HCT116 (cell line): ENCODE data around the gene SLC6A12. TPM values are rescaled to one million over a fixed set of nuclear protein-coding genes. Genes with fewer than 3 reads are reported as not detected.

Source experiments
- ATAC-seq: fragments of 200-7000 bp; cut with Tn5 transposase; 2 replicates; pipeline ENCODE4 v1.9.1; 2020; ENCODE audit warnings: mild to moderate bottlenecking, moderate library complexity
- BruUV-seq: library from RNA; stranded (reverse); fragments of 400-500 nt; replicated peaks from 2 replicates; lab custom pipeline; 2021; lab: Mats Ljungman, UMichigan
- CTCF ChIA-PET: fragments of 300-600 bp; sonication (Branson Sonifier 250); formaldehyde crosslinking; loops from one replicate; lab custom pipeline; 2021; ENCODE audit warnings: antibody characterized with exemption; lab: Charles Lee
- POLR2A ChIA-PET: fragments of 300-600, 350-600 bp; sonication (Branson Sonifier 250); formaldehyde crosslinking; loops from one replicate; lab custom pipeline; 2021; ENCODE audit warnings: antibody characterized with exemption; lab: Charles Lee
- RAD21 ChIA-PET, 2 experiments: fragments of 300-600 bp; sonication (Branson Sonifier 250); formaldehyde crosslinking; loops; one replicate each; lab custom pipeline; 2023; ENCODE audit warnings: low total read pairs in 2 of 2; ENCODE audit not compliant: uncharacterized antibody in 2 of 2, unreplicated experiment in 2 of 2, low non-redundant PET in 1 of 2; lab: Charles Lee
- DNase-seq: peaks from one replicate; pipeline ENCODE4 v3.0.0-alpha.2; 2010; ENCODE audit warnings: low read depth, low spot score
- H2AFZ ChIP-seq: fragments of 200-600 bp; shearing (Covaris generic), sonication (generic); 2 replicates; pipeline ENCODE4 v1.6.1; 2017; ENCODE audit warnings: low read depth, mixed run types, mixed read lengths, antibody characterized with exemption, low read length; ENCODE audit not compliant: poor library complexity, severe bottlenecking
- H3K27ac ChIP-seq: 2 replicates; pipeline ENCODE4 v1.5.1; 2012; ENCODE audit warnings: low read depth, low read length
- H3K27me3 ChIP-seq: fragments of 200-600 bp; sonication (generic); 2 replicates; pipeline ENCODE4 v1.6.1; 2016; ENCODE audit warnings: mixed run types, low read length, mixed read lengths; ENCODE audit not compliant: insufficient read depth
- H3K36me3 ChIP-seq, 2 experiments: fragments of 200-500 bp in 1 of 2; fragments of 200-600 bp in 1 of 2; sonication (Bioruptor generic) in 1 of 2; sonication (generic) in 1 of 2; 2 replicates each; pipeline versions ENCODE4 v1.5.1 to v1.6.1; 2014 to 2016; ENCODE audit warnings: low read length in 2 of 2, inconsistent platforms in 1 of 2, mixed read lengths in 1 of 2, mixed run types in 1 of 2; ENCODE audit not compliant: insufficient read depth in 2 of 2, control insufficient read depth in 1 of 2
- H3K4me1 ChIP-seq, 2 experiments: fragments of 200-600 bp in 1 of 2; sonication (generic) in 1 of 2; 2 replicates each; pipeline versions ENCODE4 v1.5.1 to v1.6.1; 2012 to 2017; ENCODE audit warnings: low read length in 2 of 2, inconsistent platforms in 1 of 2, mild to moderate bottlenecking in 1 of 2, mixed read lengths in 1 of 2, mixed run types in 1 of 2, moderate library complexity in 1 of 2; ENCODE audit not compliant: insufficient read depth in 2 of 2, control insufficient read depth in 1 of 2
- H3K4me2 ChIP-seq: fragments of 200-600 bp; sonication (generic); 2 replicates; pipeline ENCODE4 v1.6.1; 2017; ENCODE audit warnings: mixed run types, low read length, mixed read lengths
- H3K4me3 ChIP-seq, 2 experiments: fragments of 200-600 bp in 1 of 2; sonication (generic) in 1 of 2; replicated peaks in 1 of 2; 2 replicates each; pipeline ENCODE4 v1.5.1; 2011 to 2016; ENCODE audit warnings: low read length in 2 of 2, control low read depth in 1 of 2, low read depth in 1 of 2, mild to moderate bottlenecking in 1 of 2, mixed read lengths in 1 of 2, mixed run types in 1 of 2
- H3K79me2 ChIP-seq: fragments of 200-600 bp; sonication (generic); 2 replicates; pipeline ENCODE4 v1.6.1; 2017; ENCODE audit warnings: mild to moderate bottlenecking, mixed run types, low read length, moderate library complexity, mixed read lengths; ENCODE audit not compliant: insufficient read depth
- H3K9ac ChIP-seq: fragments of 200-600 bp; sonication (generic); 2 replicates; pipeline ENCODE4 v1.6.1; 2016; ENCODE audit warnings: low read length, mixed read lengths
- H3K9me2 ChIP-seq: fragments of 200-600 bp; sonication (generic), shearing (Covaris generic); 2 replicates; pipeline ENCODE4 v1.6.1; 2017; ENCODE audit warnings: mixed run types, mild to moderate bottlenecking, moderate library complexity; ENCODE audit not compliant: insufficient read depth
- H3K9me3 ChIP-seq, 2 experiments: fragments of 200-500 bp in 1 of 2; fragments of 200-600 bp in 1 of 2; sonication (Bioruptor generic) in 1 of 2; sonication (generic) in 1 of 2; 2 replicates each; pipeline ENCODE4 v1.6.1; 2014 to 2017; ENCODE audit warnings: low read length in 2 of 2, mixed read lengths in 2 of 2, inconsistent platforms in 1 of 2, low read depth in 1 of 2, mild to moderate bottlenecking in 1 of 2, mixed run types in 1 of 2, moderate library complexity in 1 of 2; ENCODE audit not compliant: control insufficient read depth in 1 of 2, insufficient read depth in 1 of 2
- H4K20me1 ChIP-seq: fragments of 200-600 bp; sonication (generic), shearing (Covaris generic); 2 replicates; pipeline ENCODE4 v1.6.1; 2017; ENCODE audit warnings: mixed run types, mild to moderate bottlenecking, moderate library complexity; ENCODE audit not compliant: insufficient read depth
- ATF3 ChIP-seq: IDR thresholded peaks from 2 replicates; pipeline ENCODE4 v1.6.1; 2012
- CBX3 ChIP-seq: IDR thresholded peaks from 2 replicates; pipeline ENCODE4 v1.6.1; 2012; ENCODE audit warnings: low read depth
- CEBPB ChIP-seq: IDR thresholded peaks from 2 replicates; pipeline ENCODE4 v1.6.1; 2012; ENCODE audit warnings: low read depth
- CTCF ChIP-seq, 3 experiments: fragments of 200-600 bp in 1 of 3; sonication (generic) in 1 of 3; IDR thresholded peaks in 2 of 3; conservative IDR thresholded peaks in 1 of 3; 2 replicates each; pipeline ENCODE4 v1.5.1; 2012 to 2017; ENCODE audit warnings: low read depth in 2 of 3, low read length in 2 of 3, antibody characterized with exemption in 1 of 3, borderline replicate concordance in 1 of 3, control low read depth in 1 of 3, mild to moderate bottlenecking in 1 of 3, mixed read lengths in 1 of 3, mixed run types in 1 of 3, moderate library complexity in 1 of 3; ENCODE audit not compliant: insufficient read depth in 1 of 3
- EGR1 ChIP-seq: IDR thresholded peaks from 2 replicates; pipeline ENCODE4 v1.6.1; 2012; ENCODE audit warnings: low read depth
- ELF1 ChIP-seq: IDR thresholded peaks from 2 replicates; pipeline ENCODE4 v1.6.1; 2012; ENCODE audit warnings: low read depth, borderline replicate concordance
- EZH2 ChIP-seq: fragments of 200-600 bp; sonication (generic); IDR thresholded peaks from 2 replicates; pipeline ENCODE4 v1.6.1; 2017; ENCODE audit warnings: antibody characterized with exemption, mixed run types
- EZH2phosphoT487 ChIP-seq: fragments of 200-600 bp; IDR thresholded peaks from 2 replicates; pipeline ENCODE4 v1.6.1; 2018; ENCODE audit warnings: antibody characterized with exemption, borderline replicate concordance
- FOSL1 ChIP-seq: IDR thresholded peaks from 2 replicates; pipeline ENCODE4 v1.6.1; 2012; ENCODE audit warnings: low read depth
- MAX ChIP-seq: IDR thresholded peaks from 2 replicates; pipeline ENCODE4 v1.6.1; 2012
- POLR2AphosphoS5 ChIP-seq: IDR thresholded peaks from 2 replicates; pipeline ENCODE4 v1.6.1; 2011; ENCODE audit warnings: mild to moderate bottlenecking, low read depth, low read length, moderate library complexity
- RAD21 ChIP-seq: IDR thresholded peaks from 2 replicates; pipeline ENCODE4 v1.6.1; 2012; ENCODE audit warnings: low read depth, mild to moderate bottlenecking
- REST ChIP-seq: IDR thresholded peaks from 2 replicates; pipeline ENCODE4 v1.6.1; 2012; ENCODE audit warnings: low read depth
- SP1 ChIP-seq: IDR thresholded peaks from 2 replicates; pipeline ENCODE4 v1.6.1; 2012; ENCODE audit warnings: low read depth
- SRF ChIP-seq: IDR thresholded peaks from 2 replicates; pipeline ENCODE4 v1.6.1; 2012; ENCODE audit warnings: low read depth
- TCF7L2 ChIP-seq: IDR thresholded peaks from 2 replicates; pipeline ENCODE4 v1.7.0; 2011; ENCODE audit warnings: borderline replicate concordance, inconsistent platforms; ENCODE audit not compliant: insufficient read depth, insufficient read length; ENCODE audit errors: extremely low read depth
- YY1 ChIP-seq: IDR thresholded peaks from 2 replicates; pipeline ENCODE4 v1.6.1; 2011; ENCODE audit warnings: low read length, low read depth, moderate library complexity, mild to moderate bottlenecking; ENCODE audit not compliant: insufficient replicate concordance; ENCODE audit errors: extremely low read depth
- ZBTB33 ChIP-seq: IDR thresholded peaks from 2 replicates; pipeline ENCODE4 v1.6.1; 2011; ENCODE audit warnings: mild to moderate bottlenecking, low read length, moderate library complexity; ENCODE audit not compliant: insufficient replicate concordance; ENCODE audit errors: extremely low read depth
- ZNF274 ChIP-seq: fragments of 200-500 bp; sonication (Bioruptor generic); IDR thresholded peaks from 2 replicates; pipeline ENCODE4 v1.6.1; 2014; ENCODE audit warnings: mild to moderate bottlenecking, low read depth, low read length, inconsistent platforms
- intact Hi-C: fragments of 100-400 bp; cut with micrococcal nuclease; formaldehyde crosslinking; loops from 2 replicates; pipeline ENCODE4 v1.10.0; 2022
- total RNA-seq: library from RNA; stranded (reverse); gene quantifications from one replicate; pipeline ENCODE4 v1.2.1, GENCODE V29; 2021; ENCODE audit not compliant: unreplicated experiment

SLC6A12 gene
- total RNA-seq, 1 experiment from 2014 or later = 0.64 TPM

DNA sequence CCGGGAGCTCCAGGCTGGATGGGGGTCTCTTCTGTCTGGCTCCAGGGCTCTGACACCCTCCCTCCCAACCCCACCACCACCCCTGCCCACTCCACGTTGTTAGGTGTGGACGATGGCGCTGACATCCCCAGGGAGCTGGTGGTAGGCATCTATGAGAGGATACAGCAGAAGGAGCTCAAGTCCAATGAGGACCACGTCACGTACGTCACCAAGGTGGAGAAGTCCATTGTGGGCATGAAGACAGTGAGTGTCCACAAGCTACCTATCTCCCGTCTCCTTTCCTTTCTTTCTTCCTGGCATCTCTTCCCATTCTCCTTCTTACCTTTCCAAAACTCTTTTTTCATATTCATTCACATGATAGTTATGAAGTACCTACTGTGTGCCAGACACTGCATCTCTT lies 52.1 kb downstream of the SLC6A12 start:
- Histone ChIP-seq H3K9me3 (no peaks in the 10 kb centered on the region), H3K4me3 (no peak overlapping the region), H2AFZ (no peak overlapping the region), H3K27me3 (peaks cover 4% of the 10 kb centered on the region; the same call in 1 of the 2 replicates), H3K36me3 (no peaks in the 10 kb centered on the region), H3K4me1 (no peaks in the 10 kb centered on the region), H3K4me2 (no peak overlapping the region), H3K79me2 (no peaks in the 10 kb centered on the region), H3K9me2 (no peaks in the 10 kb centered on the region), H3K9ac (no peak overlapping the region), H4K20me1 (no peaks in the 10 kb centered on the region), H3K27ac (no peak overlapping the region)
- DNase-seq (no peak), ATAC-seq (no peak)
- ChIA-PET CTCF (no interaction called here), RAD21 (no interaction called here), POLR2A (no interaction called here)
- no TSS peak for BruUV-seq
- intact Hi-C loops = loop anchor here (2.0 kb wide), 1 partner anchor 53 kb away; the partner anchor contains the start of gene SLC6A12
- no peak for TF ChIP-seq CEBPB
- no peak for TF ChIP-seq YY1
- no peak for TF ChIP-seq EZH2
- TF ChIP-seq ELF1 = no peak
- TF ChIP-seq SP1 = no peak
- no peak for TF ChIP-seq POLR2AphosphoS5
- TF ChIP-seq EGR1 = no peak
- TF ChIP-seq ATF3 = no peak
- no peak for TF ChIP-seq CBX3
- no peak for TF ChIP-seq FOSL1
- TF ChIP-seq SRF = no peak
- TF ChIP-seq RAD21 = no peak
- TF ChIP-seq MAX = no peak
- no peak for TF ChIP-seq ZBTB33
- no peak for TF ChIP-seq REST
- no peak for TF ChIP-seq EZH2phosphoT487
- no peak for TF ChIP-seq TCF7L2
- no peak for TF ChIP-seq ZNF274
- no peak for TF ChIP-seq CTCF (IDR thresholded peaks at IDR 0.05 in 2 of 3, conservative IDR thresholded peaks at IDR 0.05 in 1 of 3; ENCODE audit: borderline replicate concordance in 1 of 3, insufficient read depth in 1 of 3, low read depth in 2 of 3, low read length in 2 of 3)
